ENCODE measurements around the gene LOXL1. TPM values are rescaled to one million over a fixed set of nuclear protein-coding genes. Genes with fewer than 3 reads are reported as not detected.
"Not testable (repeated sequence)": the region's sequence is repeated elsewhere in the genome, so short reads cannot be mapped to it uniquely, and the experiment has no call there.

LOXL1 gene
- total RNA-seq, 4 donors from 2014 or later, result 6.2 to 12.9 (median 8.6) TPM

DNA sequence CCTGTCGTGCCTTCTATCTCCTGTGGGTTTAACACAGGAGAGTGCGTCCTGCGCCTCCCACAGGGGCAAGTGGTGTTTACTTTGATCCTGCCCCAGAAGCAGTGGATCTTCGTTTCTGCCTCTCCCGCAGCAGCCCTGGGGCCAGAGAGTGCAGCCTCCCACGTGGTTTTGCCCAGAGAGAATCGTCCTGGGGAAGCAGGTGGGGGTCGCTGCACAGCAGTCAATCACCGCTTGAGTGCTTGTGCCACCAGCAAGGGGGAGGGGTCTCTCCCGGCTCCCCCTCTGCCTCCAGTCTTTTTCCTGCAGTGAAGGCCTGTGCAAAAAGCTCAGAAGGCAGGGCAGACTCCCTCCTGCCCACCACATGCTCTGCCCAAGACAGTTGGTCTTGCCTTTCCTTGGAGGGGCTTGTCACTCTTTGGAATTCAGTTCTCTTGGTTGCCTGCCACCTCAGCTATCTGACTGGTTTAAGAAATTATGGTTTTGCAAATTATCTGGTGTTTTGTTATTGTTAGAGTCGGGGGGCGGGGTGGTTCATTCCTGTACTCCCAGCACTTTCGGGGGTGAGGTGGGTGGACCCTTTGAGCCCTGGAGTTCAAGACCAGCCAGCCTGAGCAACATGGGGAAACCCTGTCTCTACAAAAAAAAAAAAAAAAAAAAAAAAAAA, 39.0 kb downstream of the LOXL1 start:
- ATAC-seq (ENCODE audit: low FRiP score) (no peak), DNase-seq (ENCODE audit: low spot score) (no peak)
- no peak for TF ChIP-seq CTCF (IDR thresholded peaks at IDR 0.05)

- TF ChIP-seq CTCF (IDR thresholded peaks at IDR 0.05), result no peak
- DNase-seq (ENCODE audit: low spot score) (no peak), ATAC-seq (ENCODE audit: low FRiP score) (no peak)
Measured at GRCh38 chr15:73965758-73966113, 39.5 kb downstream of the LOXL1 start.

DNA sequence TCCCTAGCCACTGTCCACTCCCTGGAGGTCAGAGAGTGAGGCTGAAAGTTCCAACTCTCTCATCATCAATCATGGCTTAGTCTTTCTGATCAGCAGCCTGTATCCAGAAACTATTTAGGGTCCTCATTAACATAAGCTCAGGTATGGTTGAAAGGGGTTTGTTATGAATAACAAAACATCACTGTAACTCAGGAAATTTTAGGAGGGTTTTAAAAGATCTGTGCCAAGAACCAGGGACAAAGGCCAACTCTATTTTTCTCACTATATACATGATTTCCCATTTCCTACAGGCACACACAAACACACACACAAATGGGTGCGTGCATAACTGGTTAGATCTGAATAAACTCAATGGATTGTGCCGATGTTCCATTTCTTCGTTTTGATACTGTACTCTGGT, 42.2 kb downstream of the LOXL1 start:
- TF ChIP-seq CTCF (IDR thresholded peaks at IDR 0.05), result no peak
- ATAC-seq (ENCODE audit: low FRiP score), result no peak
- no peak for DNase-seq (ENCODE audit: low spot score)

DNA sequence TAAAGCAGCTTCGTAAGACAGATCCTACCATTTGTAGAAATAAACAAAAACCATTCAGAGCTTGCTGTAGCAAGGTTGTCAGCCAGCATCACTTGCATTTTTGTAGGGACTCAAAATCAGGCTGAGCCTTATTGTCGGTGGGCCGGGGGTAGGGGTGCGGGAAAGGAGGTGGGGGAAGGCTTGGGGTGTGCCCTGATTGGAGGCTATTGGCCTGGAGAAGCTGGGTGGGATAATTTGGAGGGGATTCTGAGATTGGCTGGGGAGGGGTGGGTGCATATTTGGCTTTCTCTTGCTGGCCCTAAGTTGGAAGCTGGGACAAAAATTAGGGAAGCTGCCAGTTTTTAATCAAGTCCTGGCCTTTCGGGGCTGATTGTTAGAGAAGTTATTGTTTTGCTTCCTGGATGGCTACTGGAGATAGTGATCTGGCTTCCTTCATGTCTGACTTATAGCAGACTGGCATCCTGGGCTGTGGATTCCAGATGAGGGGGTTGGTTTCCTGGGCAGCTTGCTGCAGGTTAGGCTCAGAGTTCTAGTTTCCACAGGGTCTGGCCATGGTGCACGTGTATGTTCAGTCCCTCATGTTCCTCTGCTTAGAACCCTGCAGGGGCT, 43.0 kb downstream of the LOXL1 start:
- DNase-seq (ENCODE audit: low spot score) (no peak), ATAC-seq (ENCODE audit: low FRiP score) (no peak)
- TF ChIP-seq CTCF (IDR thresholded peaks at IDR 0.05), result no peak

- ATAC-seq (ENCODE audit: low FRiP score), result peak; percentile 83
- peak in 2 of 3 donors; percentile 23 to 75 for TF ChIP-seq CTCF (IDR thresholded peaks at IDR 0.05)
- DNase-seq (ENCODE audit: low spot score), result peak; percentile 73
Measured at GRCh38 chr15:73972984-73973682, 46.9 kb downstream of the LOXL1 start.

DNA sequence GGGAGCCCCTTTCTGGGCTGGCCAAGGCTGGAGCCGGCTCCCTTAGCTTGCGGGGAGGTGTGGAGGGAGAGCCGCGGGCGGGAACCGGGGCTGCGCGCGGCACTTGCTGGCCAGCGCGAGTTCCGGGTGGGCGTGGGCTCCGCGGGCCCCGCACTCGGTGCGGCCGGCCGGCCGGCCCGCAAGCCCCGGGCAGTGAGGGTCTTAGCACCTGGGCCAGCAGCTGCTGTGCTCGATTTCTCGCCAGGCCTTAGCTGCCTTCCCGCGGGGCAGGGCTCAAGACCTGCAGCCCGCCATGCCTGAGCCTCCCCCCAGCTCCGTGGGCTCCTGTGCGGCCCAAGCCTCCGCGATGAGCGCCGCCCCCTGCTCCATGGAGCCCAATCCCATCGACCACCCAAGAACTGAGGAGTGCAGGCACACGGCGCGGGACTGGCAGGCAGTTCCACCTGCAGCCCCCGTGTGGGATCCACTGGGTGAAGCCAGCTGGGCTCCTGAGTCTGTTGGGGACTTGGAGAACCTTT, 47.5 kb downstream of the LOXL1 start:
- DNase-seq (ENCODE audit: low spot score); ATAC-seq (ENCODE audit: low FRiP score): not testable (repeated sequence)

- not testable (repeated sequence) for ATAC-seq (ENCODE audit: low FRiP score); DNase-seq (ENCODE audit: low spot score)
Measured at GRCh38 chr15:73975440-73976125, 49.3 kb downstream of the LOXL1 start.

Measured in omental fat pad (tissue), 4 donors.